Gastrocnemius medialis (tissue), 4 donors: ENCODE results near the gene UMODL1. TPM values are rescaled to one million over a fixed set of nuclear protein-coding genes. Genes with fewer than 3 reads are reported as not detected.

ENCODE experiments used
- ATAC-seq, 2 donors: fragments of 150-250 bp; one replicate each; pipeline ENCODE4 v1.9.1; 2016
- DNase-seq, 2 donors: peaks; one replicate each; pipeline ENCODE4 v3.0.0-alpha.2; 2019
- H3K27ac ChIP-seq, 4 donors: fragments of 200-600 bp; sonication (generic); 1 replicate in 1 of 4; 2 replicates in 3 of 4; pipeline ENCODE4 v1.5.1; 2016 to 2018; ENCODE audit warnings: mild to moderate bottlenecking in 2 of 4, moderate library complexity in 1 of 4
- H3K27me3 ChIP-seq, 3 donors: fragments of 200-600 bp; sonication (generic) in 2 of 3; 1 replicate in 1 of 3; 2 replicates in 2 of 3; pipeline versions ENCODE4 v1.5.1 to v1.6.0; 2016 to 2019; ENCODE audit warnings: mild to moderate bottlenecking in 1 of 3, moderate library complexity in 1 of 3
- H3K36me3 ChIP-seq, 2 donors: fragments of 200-600 bp; sonication (generic) in 1 of 2; one replicate each; pipeline ENCODE4 v1.5.1; 2017 to 2018
- H3K4me1 ChIP-seq, 2 donors: fragments of 200-600 bp; sonication (generic) in 1 of 2; one replicate each; pipeline ENCODE4 v1.5.1; 2016 to 2017; ENCODE audit warnings: mild to moderate bottlenecking in 2 of 2
- H3K4me3 ChIP-seq, 4 donors: fragments of 200-600 bp; sonication (generic) in 3 of 4; 1 replicate in 1 of 4; 2 replicates in 3 of 4; pipeline ENCODE4 v1.5.1; 2016 to 2019; ENCODE audit warnings: mild to moderate bottlenecking in 2 of 4
- H3K9me3 ChIP-seq, 3 donors: fragments of 200-600 bp; sonication (generic) in 2 of 3; 1 replicate in 1 of 3; 2 replicates in 2 of 3; pipeline ENCODE4 v1.5.1; 2016 to 2019
- POLR2A ChIP-seq, 2 donors: fragments of 450-650 bp; IDR thresholded peaks; one replicate each; pipeline ENCODE4 v1.6.1; 2017; ENCODE audit warnings: antibody characterized with exemption in 2 of 2, mild to moderate bottlenecking in 2 of 2, moderate library complexity in 2 of 2
- in situ Hi-C, 4 donors: fragments of 200-750 bp; cut with MboI; loops; one replicate each; pipeline versions ENCODE4 v1.15.0 to v1.8.0; 2017; ENCODE audit warnings: low sequenced_read_pairs in 4 of 4
- intact Hi-C: fragments of 100-400 bp; cut with DNase I; formaldehyde crosslinking; loops from one replicate; pipeline ENCODE4 v1.15.1; 2023; ENCODE audit warnings: low total_unique reads
- total RNA-seq, 4 donors: library from RNA; depleted of rRNA; stranded (reverse); fragments of >200 nt; gene quantifications; one replicate each; pipeline versions ENCODE4 v1.1.0 to v1.2.3, GENCODE V29; 2016
- TF ChIP-seq, protein P1 (sequence below), 5 experiments: fragments of 450-650 bp in 3 of 5; fragments of 200-600 bp in 2 of 5; sonication (generic) in 2 of 5; IDR thresholded peaks in 4 of 5; conservative IDR thresholded peaks in 1 of 5; 1 replicate in 4 of 5; 2 replicates in 1 of 5; pipeline ENCODE4 v1.5.1; 2016 to 2019; ENCODE audit warnings: antibody characterized with exemption in 5 of 5, mild to moderate bottlenecking in 3 of 5, moderate library complexity in 3 of 5

The UMODL1 gene
- total RNA-seq, 4 donors from 2014 or later, result 0.13 TPM; not detected in 3

- Histone ChIP-seq H3K4me1 (no peaks in the 10 kb centered on the region), H3K9me3 (no peaks in the 10 kb centered on the region), H3K36me3 (no peaks in the 10 kb centered on the region), H3K4me3 (no peak overlapping the region), H3K27ac (no peak overlapping the region), H3K27me3 (peaks cover 0 to 7% (median 6%) of the 10 kb centered on the region in 3 donors)
- DNase-seq (no peak), ATAC-seq (no peak)
- in situ Hi-C loops, result no loop called here
- TF ChIP-seq POLR2A (IDR thresholded peaks at IDR 0.05), result no peak
- intact Hi-C loops, result loop anchor here (5.0 kb wide), 1 partner anchor 145 kb away; no protein-coding TSS in a partner anchor
Observed at GRCh38 chr21:42092771-42093170, 21.7 kb downstream of the UMODL1 start.

DNA sequence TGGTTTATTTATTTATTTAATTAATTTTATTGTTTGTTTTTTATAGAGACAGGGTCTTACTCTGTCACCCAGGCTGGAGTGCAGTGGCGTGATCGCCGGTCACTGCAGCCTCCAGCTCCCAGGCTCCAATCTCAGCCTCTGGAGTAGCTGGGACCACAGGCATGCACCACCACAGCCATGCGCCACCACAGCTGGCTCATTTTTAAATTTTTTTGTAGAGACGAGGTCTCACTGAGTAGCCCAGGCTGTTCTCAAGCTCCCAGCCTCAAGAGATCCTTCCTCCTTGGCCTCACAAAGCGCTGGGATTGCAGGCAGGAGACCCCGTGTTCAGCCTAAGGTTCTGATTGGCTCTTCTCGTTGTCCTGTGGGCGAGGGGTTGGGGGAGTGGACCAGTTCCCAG lies 22.1 kb downstream of the UMODL1 start:
- no peak for ATAC-seq
- TF ChIP-seq, protein P1, sequence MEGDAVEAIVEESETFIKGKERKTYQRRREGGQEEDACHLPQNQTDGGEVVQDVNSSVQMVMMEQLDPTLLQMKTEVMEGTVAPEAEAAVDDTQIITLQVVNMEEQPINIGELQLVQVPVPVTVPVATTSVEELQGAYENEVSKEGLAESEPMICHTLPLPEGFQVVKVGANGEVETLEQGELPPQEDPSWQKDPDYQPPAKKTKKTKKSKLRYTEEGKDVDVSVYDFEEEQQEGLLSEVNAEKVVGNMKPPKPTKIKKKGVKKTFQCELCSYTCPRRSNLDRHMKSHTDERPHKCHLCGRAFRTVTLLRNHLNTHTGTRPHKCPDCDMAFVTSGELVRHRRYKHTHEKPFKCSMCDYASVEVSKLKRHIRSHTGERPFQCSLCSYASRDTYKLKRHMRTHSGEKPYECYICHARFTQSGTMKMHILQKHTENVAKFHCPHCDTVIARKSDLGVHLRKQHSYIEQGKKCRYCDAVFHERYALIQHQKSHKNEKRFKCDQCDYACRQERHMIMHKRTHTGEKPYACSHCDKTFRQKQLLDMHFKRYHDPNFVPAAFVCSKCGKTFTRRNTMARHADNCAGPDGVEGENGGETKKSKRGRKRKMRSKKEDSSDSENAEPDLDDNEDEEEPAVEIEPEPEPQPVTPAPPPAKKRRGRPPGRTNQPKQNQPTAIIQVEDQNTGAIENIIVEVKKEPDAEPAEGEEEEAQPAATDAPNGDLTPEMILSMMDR (IDR thresholded peaks at IDR 0.05 in 4 of 5, conservative IDR thresholded peaks at IDR 0.05 in 1 of 5), result no peak
- no peak for TF ChIP-seq POLR2A (IDR thresholded peaks at IDR 0.05)
- H3K36me3 ChIP-seq, result no peaks in the 10 kb centered on the region
- H3K9me3 ChIP-seq, result no peaks in the 10 kb centered on the region
- H3K4me3 ChIP-seq, result no peak overlapping the region
- intact Hi-C loops, result loop anchor here (5.0 kb wide), 1 partner anchor 144 kb away; no protein-coding TSS in a partner anchor
- H3K27me3 ChIP-seq, result peaks cover 0 to 7% (median 6%) of the 10 kb centered on the region in 3 donors
- H3K4me1 ChIP-seq, result no peaks in the 10 kb centered on the region
- in situ Hi-C loops, result no loop called here
- DNase-seq, result no peak
- peak overlapping the region in 1 of 4 donors; percentile 66 for H3K27ac ChIP-seq

- intact Hi-C loops, result loop anchor here (5.0 kb wide), 1 partner anchor 143 kb away; no protein-coding TSS in a partner anchor
- peak; percentile 74 to 83 for ATAC-seq
- in situ Hi-C loops, result no loop called here
- Histone ChIP-seq H3K36me3 (no peaks in the 10 kb centered on the region), H3K4me3 (no peak overlapping the region), H3K27me3 (peaks cover 0 to 7% (median 6%) of the 10 kb centered on the region in 3 donors), H3K27ac (peak overlapping the region in 3 of 4 donors; percentile 14 to 66 (median 40)), H3K4me1 (no peaks in the 10 kb centered on the region), H3K9me3 (no peaks in the 10 kb centered on the region)
- peak in 1 of 2 donors; percentile 39 for DNase-seq
- TF ChIP-seq, protein P1 (IDR thresholded peaks at IDR 0.05 in 4 of 5, conservative IDR thresholded peaks at IDR 0.05 in 1 of 5), result no peak
- no peak for TF ChIP-seq POLR2A (IDR thresholded peaks at IDR 0.05)
Observed at GRCh38 chr21:42093991-42094421, 22.9 kb downstream of the UMODL1 start.

GRCh38 chr21:42094811-42095210 lies 23.7 kb downstream of the UMODL1 start:
- TF ChIP-seq, protein P1 (IDR thresholded peaks at IDR 0.05 in 4 of 5, conservative IDR thresholded peaks at IDR 0.05 in 1 of 5), result no peak
- TF ChIP-seq POLR2A (IDR thresholded peaks at IDR 0.05), result no peak
- Histone ChIP-seq H3K4me3 (no peak overlapping the region), H3K9me3 (no peaks in the 10 kb centered on the region), H3K27ac (no peak overlapping the region), H3K27me3 (peaks cover 0 to 7% (median 6%) of the 10 kb centered on the region in 3 donors), H3K36me3 (no peaks in the 10 kb centered on the region), H3K4me1 (no peaks in the 10 kb centered on the region)
- no peak for ATAC-seq
- no peak for DNase-seq
- in situ Hi-C loops, result no loop called here
- intact Hi-C loops, result loop anchor here (5.0 kb wide), 1 partner anchor 142 kb away; no protein-coding TSS in a partner anchor

DNA sequence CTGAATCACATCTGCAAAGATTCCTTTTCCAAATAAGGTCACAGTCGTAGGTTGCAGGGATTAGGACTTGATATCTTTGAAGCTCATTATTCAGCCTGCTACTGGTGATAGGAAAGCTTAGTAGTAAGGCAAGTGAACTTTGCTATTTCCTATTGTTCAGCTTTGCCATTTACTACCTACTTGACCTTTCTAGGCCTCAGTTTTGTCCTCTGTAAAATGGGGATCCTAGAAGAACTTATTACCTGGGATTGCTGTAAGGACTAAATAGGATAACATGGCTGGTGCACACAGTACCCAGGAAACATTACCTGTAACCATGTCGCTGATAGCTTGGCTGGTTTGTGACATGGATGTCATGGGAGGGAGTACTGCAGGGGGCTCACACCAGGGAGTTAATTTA lies 24.5 kb downstream of the UMODL1 start:
- DNase-seq, result no peak
- Histone ChIP-seq H3K36me3 (no peaks in the 10 kb centered on the region), H3K27me3 (peaks cover 0 to 7% (median 6%) of the 10 kb centered on the region in 3 donors), H3K9me3 (no peaks in the 10 kb centered on the region), H3K27ac (no peak overlapping the region), H3K4me1 (no peaks in the 10 kb centered on the region), H3K4me3 (no peak overlapping the region)
- TF ChIP-seq, protein P1 (IDR thresholded peaks at IDR 0.05 in 4 of 5, conservative IDR thresholded peaks at IDR 0.05 in 1 of 5), result no peak
- no peak for TF ChIP-seq POLR2A (IDR thresholded peaks at IDR 0.05)
- no peak for ATAC-seq
- in situ Hi-C loops, result no loop called here
- intact Hi-C loops, result no loop called here
